GM18498 (cell line): ENCODE data around the gene STIMATE.

ENCODE experiments used
- ATAC-seq: cut with Tn5 transposase; IDR thresholded peaks from one replicate; pipeline ENCODE4 v1.9.1; 2021; ENCODE audit warnings: mild to moderate bottlenecking, moderate library complexity; ENCODE audit not compliant: unreplicated experiment

STIMATE gene

GRCh38 chr3:52894756-52895155 is 2.6 kb downstream of the STIMATE start:
- no peak for ATAC-seq

- no peak for ATAC-seq
Observed at GRCh38 chr3:52893723-52894122, 3.6 kb downstream of the STIMATE start.

- ATAC-seq = no peak
Observed at GRCh38 chr3:52892625-52893311, 4.6 kb downstream of the STIMATE start.

GRCh38 chr3:52892290-52892624 is 5.1 kb downstream of the STIMATE start:
- no peak for ATAC-seq

- ATAC-seq = no peak
Observed at GRCh38 chr3:52891615-52892081, 5.7 kb downstream of the STIMATE start.

- no peak for ATAC-seq
Observed at GRCh38 chr3:52891164-52891563, 6.2 kb downstream of the STIMATE start.

GRCh38 chr3:52890735-52891134 is 6.6 kb downstream of the STIMATE start:
- ATAC-seq = no peak

GRCh38 chr3:52889901-52890300 is 7.4 kb downstream of the STIMATE start:
- ATAC-seq = no peak

- no peak for ATAC-seq
Observed at GRCh38 chr3:52887166-52887565, 10.2 kb downstream of the STIMATE start.

GRCh38 chr3:52886049-52886730 is 11.2 kb downstream of the STIMATE start:
- ATAC-seq = no peak

- no peak for ATAC-seq
Observed at GRCh38 chr3:52882377-52882776, 15.0 kb downstream of the STIMATE start.

GRCh38 chr3:52881871-52882270 is 15.5 kb downstream of the STIMATE start:
- ATAC-seq = no peak

- no peak for ATAC-seq
Observed at GRCh38 chr3:52880474-52880873, 16.9 kb downstream of the STIMATE start.

- ATAC-seq = no peak
Observed at GRCh38 chr3:52880047-52880446, 17.3 kb downstream of the STIMATE start.

- ATAC-seq = no peak
Observed at GRCh38 chr3:52879581-52879980, 17.8 kb downstream of the STIMATE start.

- no peak for ATAC-seq
Observed at GRCh38 chr3:52879090-52879489, 18.3 kb downstream of the STIMATE start.

- no peak for ATAC-seq
Observed at GRCh38 chr3:52877085-52877484, 20.3 kb downstream of the STIMATE start.

GRCh38 chr3:52874864-52875587 is 22.3 kb downstream of the STIMATE start:
- ATAC-seq = no peak

- ATAC-seq = no peak
Observed at GRCh38 chr3:52874160-52874701, 23.1 kb downstream of the STIMATE start.

GRCh38 chr3:52873433-52874159 is 23.8 kb downstream of the STIMATE start:
- no peak for ATAC-seq

GRCh38 chr3:52872245-52872644 is 25.1 kb downstream of the STIMATE start:
- ATAC-seq = no peak
